ENCODE results near the gene NOP14.

Gene NOP14

DNA sequence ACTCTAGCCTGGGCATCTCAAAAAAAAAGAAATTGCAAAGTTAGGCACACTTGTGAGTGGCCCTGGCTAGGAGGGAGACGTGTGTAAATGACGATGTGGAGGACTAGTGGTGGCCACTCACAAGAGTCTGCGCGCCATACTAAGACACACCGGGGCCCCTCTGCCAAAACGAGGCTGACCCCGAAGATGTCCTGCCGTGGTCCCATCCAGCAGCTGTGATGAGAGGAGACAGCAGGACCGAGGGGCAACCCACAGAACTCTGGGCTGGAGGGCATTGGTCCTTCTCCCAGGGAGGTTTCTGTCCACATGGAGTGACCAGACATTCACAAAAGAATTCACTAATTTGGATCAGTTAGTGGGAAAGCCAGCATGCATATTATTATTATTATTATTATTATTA, 47.4 kb downstream of the NOP14 start:
- no peak for DNase-seq (ENCODE audit: insufficient read length, low spot score)
- TF ChIP-seq PAX5 (IDR thresholded peaks at IDR 0.05; ENCODE audit: insufficient read depth, low read length, severe bottlenecking), result no peak
- TF ChIP-seq POLR2A (IDR thresholded peaks at IDR 0.05; ENCODE audit: low read depth, low read length), result no peak
- no peak for TF ChIP-seq POU2F2 (IDR thresholded peaks at IDR 0.05; ENCODE audit: low read depth, low read length)
- TF ChIP-seq TAF1 (IDR thresholded peaks at IDR 0.05; ENCODE audit: low read depth, low read length), result no peak
- TF ChIP-seq POLR2AphosphoS5 (IDR thresholded peaks at IDR 0.05; ENCODE audit: low read depth, low read length), result no peak
- no peak for TF ChIP-seq SPI1 (IDR thresholded peaks at IDR 0.05; ENCODE audit: low read depth, low read length)
- no peak for FAIRE-seq

DNA sequence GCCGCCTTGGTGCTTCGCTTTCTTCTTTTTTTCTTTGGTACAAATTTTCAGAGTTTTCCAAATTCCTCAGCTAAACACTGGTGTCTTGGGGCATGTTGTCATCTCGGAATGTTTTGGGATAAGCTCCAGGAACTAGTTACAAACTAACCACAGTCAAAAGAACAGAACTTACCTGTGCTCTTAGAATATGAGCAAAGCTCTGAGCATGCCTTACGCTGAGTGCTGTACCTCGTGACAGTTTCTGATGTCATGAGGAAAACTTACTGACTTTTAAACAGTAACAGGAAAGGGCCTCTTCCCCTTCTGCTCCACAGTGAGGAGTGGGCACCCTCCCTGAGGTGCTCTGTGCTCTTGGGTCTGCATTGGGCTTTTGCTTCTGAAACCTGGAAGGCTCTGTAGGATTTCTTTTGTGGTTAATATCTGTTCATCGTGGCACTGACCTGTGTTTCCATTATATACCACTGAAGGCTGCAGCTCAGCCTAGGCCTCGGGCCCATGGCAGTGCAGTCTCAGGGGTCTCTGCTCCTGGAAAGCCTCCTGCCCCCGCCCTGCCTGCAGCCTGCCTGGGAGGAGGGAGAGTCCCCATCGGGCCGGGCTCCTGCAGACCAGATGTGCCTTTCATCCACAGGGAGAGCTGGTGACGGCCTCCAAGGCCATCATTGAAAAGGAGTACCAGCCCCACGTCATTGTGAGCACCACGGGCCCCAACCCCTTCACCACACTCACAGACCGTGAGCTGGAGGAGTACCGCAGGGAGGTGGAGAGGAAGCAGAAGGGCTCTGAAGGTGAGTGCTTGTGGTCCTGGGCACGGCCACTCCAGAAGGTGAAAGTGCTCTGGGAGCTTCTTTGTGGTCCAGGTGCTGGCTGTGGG, 48.7 kb downstream of the NOP14 start:
- FAIRE-seq, result peak; percentile 87
- TF ChIP-seq POLR2A (IDR thresholded peaks at IDR 0.05; ENCODE audit: low read depth, low read length), result no peak
- TF ChIP-seq POU2F2 (IDR thresholded peaks at IDR 0.05; ENCODE audit: low read depth, low read length), result 0 out of 2 replicates have a peak, but pooled peaks have one; percentile 37
- TF ChIP-seq POLR2AphosphoS5 (IDR thresholded peaks at IDR 0.05; ENCODE audit: low read depth, low read length), result no peak

GRCh38 chr4:2913168-2913567, 50.0 kb downstream of the NOP14 start:
- TF ChIP-seq POLR2AphosphoS5 (IDR thresholded peaks at IDR 0.05; ENCODE audit: low read depth, low read length) (no peak), TAF1 (IDR thresholded peaks at IDR 0.05; ENCODE audit: low read depth, low read length) (no peak), PAX5 (IDR thresholded peaks at IDR 0.05; ENCODE audit: insufficient read depth, low read length, severe bottlenecking) (no peak), POU2F2 (IDR thresholded peaks at IDR 0.05; ENCODE audit: low read depth, low read length) (no peak), SPI1 (IDR thresholded peaks at IDR 0.05; ENCODE audit: low read depth, low read length) (no peak), POLR2A (IDR thresholded peaks at IDR 0.05; ENCODE audit: low read depth, low read length) (no peak)
- FAIRE-seq (no peak), DNase-seq (ENCODE audit: insufficient read length, low spot score) (no peak)

More for the DNA sequence above, 48.7 kb downstream of the NOP14 start:
- no peak for DNase-seq (ENCODE audit: insufficient read length, low spot score)

GRCh38 chr4:2911868-2912267, 51.3 kb downstream of the NOP14 start:
- TF ChIP-seq POU2F2 (IDR thresholded peaks at IDR 0.05; ENCODE audit: low read depth, low read length), result no peak
- no peak for FAIRE-seq
- DNase-seq (ENCODE audit: insufficient read length, low spot score), result no peak

DNA sequence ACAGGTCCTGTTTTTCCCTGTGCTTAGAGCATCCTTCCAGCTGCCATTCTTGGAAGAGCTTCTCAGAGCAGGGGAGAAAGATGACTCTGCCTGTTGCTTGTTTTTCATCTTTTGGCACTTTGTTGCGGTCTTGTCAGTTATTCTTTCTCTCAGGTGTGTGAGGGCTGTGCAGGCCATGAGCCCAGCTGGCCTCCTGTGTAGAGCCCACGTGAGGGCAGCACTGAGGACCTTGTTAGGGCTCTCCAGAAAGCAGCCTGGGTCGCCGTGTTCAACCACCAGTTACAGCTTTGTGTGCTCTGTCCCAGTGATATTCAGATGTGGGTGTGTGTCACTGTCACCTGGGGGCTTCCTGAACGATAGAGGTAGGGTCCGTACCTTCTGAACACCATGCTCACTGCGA, 52.8 kb downstream of the NOP14 start:
- TF ChIP-seq PAX5 (IDR thresholded peaks at IDR 0.05; ENCODE audit: insufficient read depth, low read length, severe bottlenecking) (no peak), POU2F2 (IDR thresholded peaks at IDR 0.05; ENCODE audit: low read depth, low read length) (no peak), SPI1 (IDR thresholded peaks at IDR 0.05; ENCODE audit: low read depth, low read length) (no peak), POLR2A (IDR thresholded peaks at IDR 0.05; ENCODE audit: low read depth, low read length) (no peak), POLR2AphosphoS5 (IDR thresholded peaks at IDR 0.05; ENCODE audit: low read depth, low read length) (no peak), TAF1 (IDR thresholded peaks at IDR 0.05; ENCODE audit: low read depth, low read length) (no peak)
- DNase-seq (ENCODE audit: insufficient read length, low spot score) (no peak), FAIRE-seq (no peak)

DNA sequence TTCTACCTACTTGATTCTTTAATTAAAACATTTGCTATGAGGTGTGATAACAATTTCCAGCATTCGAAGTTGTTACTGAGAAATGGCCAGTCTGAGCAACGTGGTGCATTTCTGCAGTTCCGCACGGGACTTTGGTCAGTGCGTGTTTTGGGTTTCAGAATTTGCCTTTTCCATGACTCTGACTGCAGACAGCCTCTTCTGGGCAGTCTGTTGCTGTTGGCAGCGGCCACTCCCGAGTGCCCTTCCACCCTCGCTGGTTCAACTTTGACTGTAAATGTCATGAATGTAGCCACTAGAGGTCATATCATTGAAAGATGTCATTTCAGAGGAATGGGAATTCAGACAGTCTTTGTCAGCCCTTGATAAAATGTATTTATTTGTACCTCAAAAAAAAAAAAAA, 53.6 kb downstream of the NOP14 start:
- TF ChIP-seq POLR2A (IDR thresholded peaks at IDR 0.05; ENCODE audit: low read depth, low read length), result no peak
- TF ChIP-seq PAX5 (IDR thresholded peaks at IDR 0.05; ENCODE audit: insufficient read depth, low read length, severe bottlenecking), result no peak
- no peak for TF ChIP-seq POLR2AphosphoS5 (IDR thresholded peaks at IDR 0.05; ENCODE audit: low read depth, low read length)
- no peak for TF ChIP-seq TAF1 (IDR thresholded peaks at IDR 0.05; ENCODE audit: low read depth, low read length)
- TF ChIP-seq POU2F2 (IDR thresholded peaks at IDR 0.05; ENCODE audit: low read depth, low read length), result no peak
- TF ChIP-seq SPI1 (IDR thresholded peaks at IDR 0.05; ENCODE audit: low read depth, low read length), result no peak
- no peak for FAIRE-seq
- no peak for DNase-seq (ENCODE audit: insufficient read length, low spot score)

- FAIRE-seq (no peak), DNase-seq (ENCODE audit: insufficient read length, low spot score) (no peak)
- TF ChIP-seq POU2F2 (IDR thresholded peaks at IDR 0.05; ENCODE audit: low read depth, low read length) (no peak), POLR2AphosphoS5 (IDR thresholded peaks at IDR 0.05; ENCODE audit: low read depth, low read length) (no peak), POLR2A (IDR thresholded peaks at IDR 0.05; ENCODE audit: low read depth, low read length) (no peak), SPI1 (IDR thresholded peaks at IDR 0.05; ENCODE audit: low read depth, low read length) (no peak), TAF1 (IDR thresholded peaks at IDR 0.05; ENCODE audit: low read depth, low read length) (no peak), PAX5 (IDR thresholded peaks at IDR 0.05; ENCODE audit: insufficient read depth, low read length, severe bottlenecking) (no peak)
These were observed 54.5 kb downstream of the NOP14 start for GRCh38 chr4:2908686-2909085.

- TF ChIP-seq PAX5 (IDR thresholded peaks at IDR 0.05; ENCODE audit: insufficient read depth, low read length, severe bottlenecking), result no peak
- TF ChIP-seq SPI1 (IDR thresholded peaks at IDR 0.05; ENCODE audit: low read depth, low read length), result no peak
- TF ChIP-seq POU2F2 (IDR thresholded peaks at IDR 0.05; ENCODE audit: low read depth, low read length), result no peak
- no peak for TF ChIP-seq POLR2A (IDR thresholded peaks at IDR 0.05; ENCODE audit: low read depth, low read length)
- no peak for TF ChIP-seq POLR2AphosphoS5 (IDR thresholded peaks at IDR 0.05; ENCODE audit: low read depth, low read length)
- TF ChIP-seq TAF1 (IDR thresholded peaks at IDR 0.05; ENCODE audit: low read depth, low read length), result no peak
- peak; percentile 48 for FAIRE-seq
- DNase-seq (ENCODE audit: insufficient read length, low spot score), result no peak
These were observed 55.4 kb downstream of the NOP14 start for GRCh38 chr4:2907706-2908293.

- no peak for DNase-seq (ENCODE audit: insufficient read length, low spot score)
- FAIRE-seq, result peak; percentile 41
- no peak for TF ChIP-seq SPI1 (IDR thresholded peaks at IDR 0.05; ENCODE audit: low read depth, low read length)
These were observed 56.0 kb downstream of the NOP14 start for GRCh38 chr4:2907226-2907625.

GRCh38 chr4:2906218-2906617, 57.0 kb downstream of the NOP14 start:
- DNase-seq (ENCODE audit: insufficient read length, low spot score), result no peak
- TF ChIP-seq POU2F2 (IDR thresholded peaks at IDR 0.05; ENCODE audit: low read depth, low read length) (no peak), SPI1 (IDR thresholded peaks at IDR 0.05; ENCODE audit: low read depth, low read length) (no peak), PAX5 (IDR thresholded peaks at IDR 0.05; ENCODE audit: insufficient read depth, low read length, severe bottlenecking) (no peak), TAF1 (IDR thresholded peaks at IDR 0.05; ENCODE audit: low read depth, low read length) (no peak), POLR2AphosphoS5 (IDR thresholded peaks at IDR 0.05; ENCODE audit: low read depth, low read length) (no peak), POLR2A (IDR thresholded peaks at IDR 0.05; ENCODE audit: low read depth, low read length) (no peak)
- no peak for FAIRE-seq

Measured in GM12891 (cell line).